GM21367 (cell line): ENCODE data around the gene LAP3.
"Not testable (repeated sequence)": the region's sequence is repeated elsewhere in the genome, so short reads cannot be mapped to it uniquely, and the experiment has no call there.

Experiments used
- ATAC-seq: cut with Tn5 transposase; IDR thresholded peaks from one replicate; pipeline ENCODE4 v1.9.1; 2021; ENCODE audit not compliant: unreplicated experiment

Gene LAP3

GRCh38 chr4:17576932-17577664, at the start of gene LAP3:
Gene LAP3 (plus strand): TSS chr4:17577198. CDS start chr4:17577466, 268 bp downstream.
- ATAC-seq: peak; percentile 81

GRCh38 chr4:17528551-17529165, 48.3 kb upstream of the LAP3 start:
- no peak for ATAC-seq

- no peak for ATAC-seq
These were observed 45.3 kb upstream of the LAP3 start for GRCh38 chr4:17531538-17532285.

GRCh38 chr4:17534705-17535104, 42.3 kb upstream of the LAP3 start:
- no peak for ATAC-seq

- ATAC-seq: no peak
These were observed 41.8 kb upstream of the LAP3 start for GRCh38 chr4:17535242-17535641.

GRCh38 chr4:17535906-17536305, 41.1 kb upstream of the LAP3 start:
- ATAC-seq: no peak

- ATAC-seq: not testable (repeated sequence)
These were observed 39.9 kb upstream of the LAP3 start for GRCh38 chr4:17537060-17537459.

- no peak for ATAC-seq
These were observed 32.8 kb upstream of the LAP3 start for GRCh38 chr4:17544205-17544604.

- no peak for ATAC-seq
These were observed 32.2 kb upstream of the LAP3 start for GRCh38 chr4:17544831-17545234.

- ATAC-seq: no peak
These were observed 31.4 kb upstream of the LAP3 start for GRCh38 chr4:17545374-17546140.

GRCh38 chr4:17546222-17546621, 30.8 kb upstream of the LAP3 start:
- ATAC-seq: no peak

- no peak for ATAC-seq
These were observed 30.3 kb upstream of the LAP3 start for GRCh38 chr4:17546678-17547077.

- no peak for ATAC-seq
These were observed 26.4 kb upstream of the LAP3 start for GRCh38 chr4:17550549-17550948.

- ATAC-seq: no peak
These were observed 24.6 kb upstream of the LAP3 start for GRCh38 chr4:17552427-17552826.

GRCh38 chr4:17554568-17554967, 22.4 kb upstream of the LAP3 start:
- ATAC-seq: no peak

- ATAC-seq: no peak
These were observed 20.5 kb upstream of the LAP3 start for GRCh38 chr4:17556498-17556897.

- ATAC-seq: no peak
These were observed 19.1 kb upstream of the LAP3 start for GRCh38 chr4:17557880-17558279.

GRCh38 chr4:17558941-17559708, 17.9 kb upstream of the LAP3 start:
- ATAC-seq: no peak

GRCh38 chr4:17559709-17560048, 17.3 kb upstream of the LAP3 start:
- ATAC-seq: no peak

GRCh38 chr4:17560065-17560673, 16.8 kb upstream of the LAP3 start:
- no peak for ATAC-seq
